B cell (primary cell): ENCODE data around the gene SMARCAD1.

Experiments used
- CTCF ChIP-seq: fragments of 200-600 bp; IDR thresholded peaks from one replicate; pipeline ENCODE4 v1.8.0; 2022; ENCODE audit warnings: antibody characterized with exemption, mild to moderate bottlenecking
- EZH2 ChIP-seq: IDR thresholded peaks from 2 replicates; pipeline ENCODE4 v1.6.1; 2012; ENCODE audit warnings: borderline replicate concordance, low read depth, mild to moderate bottlenecking, moderate library complexity, low read length; ENCODE audit not compliant: insufficient read depth, poor library complexity, severe bottlenecking

DNA sequence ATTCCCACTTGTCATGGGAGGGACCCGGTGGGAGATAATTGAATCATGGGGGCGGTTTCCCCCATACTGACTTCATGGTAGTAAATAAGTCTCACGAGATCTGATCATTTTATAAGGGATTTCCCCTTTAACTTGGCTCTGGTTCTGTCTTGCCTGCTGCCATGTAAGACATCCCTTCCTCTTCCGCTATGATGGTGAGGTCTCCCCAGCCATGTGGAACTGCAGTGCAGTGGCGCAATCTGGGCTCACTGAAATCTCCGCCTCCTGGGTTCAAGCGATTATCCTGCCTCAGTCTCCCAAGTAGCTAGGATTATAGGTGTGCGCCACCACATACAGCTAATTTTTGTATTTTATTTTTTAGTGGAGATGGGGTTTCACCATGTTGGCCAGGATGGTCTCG lies 132.1 kb downstream of the SMARCAD1 start:
- TF ChIP-seq CTCF = no peak
- no peak for TF ChIP-seq EZH2
